HEK293 (cell line): ENCODE results near the gene ZFYVE21.
"Not testable (repeated sequence)": the region's sequence is repeated elsewhere in the genome, so short reads cannot be mapped to it uniquely, and the experiment has no call there.

ENCODE experiments used
- CTCF ChIA-PET: fragments of 350-600 bp; formaldehyde crosslinking; extraction: SDS; loops from one replicate; lab custom pipeline; 2021; ENCODE audit warnings: antibody characterized with exemption; lab: Yijun Ruan, JAX
- POLR2A ChIA-PET: fragments of 300-600 bp; formaldehyde crosslinking; extraction: SDS; loops from one replicate; lab custom pipeline; 2020; ENCODE audit warnings: antibody characterized with exemption, inconsistent platforms; lab: Yijun Ruan, JAX
- H3K27ac ChIP-seq: fragments of 200-500 bp; sonication (Bioruptor generic); 2 replicates; pipeline ENCODE4 v1.5.1; 2014; ENCODE audit warnings: low read depth, low read length, control low read depth, inconsistent platforms; ENCODE audit errors: extremely low read depth
- H3K36me3 ChIP-seq, 2 experiments: fragments of 200-500 bp in 1 of 2; sonication (Bioruptor generic) in 1 of 2; 1 replicate in 1 of 2; 2 replicates in 1 of 2; pipeline ENCODE4 v1.5.1; 2014 to 2017; ENCODE audit warnings: inconsistent platforms in 2 of 2, low read length in 2 of 2; ENCODE audit not compliant: control insufficient read depth in 2 of 2, insufficient read depth in 1 of 2
- H3K4me1 ChIP-seq: fragments of 200-500 bp; sonication (Bioruptor generic); 2 replicates; pipeline ENCODE4 v1.5.1; 2014; ENCODE audit warnings: mild to moderate bottlenecking, low read length, inconsistent platforms; ENCODE audit not compliant: control insufficient read depth, insufficient read depth
- H3K4me3 ChIP-seq: 2 replicates; pipeline ENCODE4 v1.5.1; 2011; ENCODE audit warnings: low read depth, mild to moderate bottlenecking, control low read depth, low read length, moderate library complexity
- H3K9me3 ChIP-seq: fragments of 200-500 bp; sonication (Bioruptor generic); 2 replicates; pipeline ENCODE4 v1.5.1; 2014; ENCODE audit warnings: low read depth, low read length, inconsistent platforms; ENCODE audit not compliant: control insufficient read depth, insufficient read depth
- GLIS1 ChIP-seq: fragments of 450-650 bp; formaldehyde crosslinking; IDR thresholded peaks from 2 replicates; pipeline ENCODE4 v1.5.1; 2016; ENCODE audit warnings: missing biosample characterization, missing genetic modification characterization
- GLIS2 ChIP-seq: fragments of 450-650 bp; formaldehyde crosslinking; IDR thresholded peaks from 2 replicates; pipeline ENCODE4 v1.5.1; 2016; ENCODE audit warnings: missing biosample characterization, missing genetic modification characterization
- HOXA7 ChIP-seq: sonication (generic); formaldehyde crosslinking; IDR thresholded peaks from 2 replicates; pipeline ENCODE4 v1.8.1; 2022; ENCODE audit warnings: missing genetic modification reagents, borderline replicate concordance
- KLF1 ChIP-seq: fragments of 450-650 bp; formaldehyde crosslinking; IDR thresholded peaks from 2 replicates; pipeline ENCODE4 v1.5.1; 2016; ENCODE audit warnings: missing biosample characterization, missing genetic modification characterization
- SCRT2 ChIP-seq: fragments of 450-650 bp; formaldehyde crosslinking; IDR thresholded peaks from 2 replicates; pipeline ENCODE4 v1.5.1; 2016; ENCODE audit warnings: missing biosample characterization, missing genetic modification characterization
- SP2 ChIP-seq: fragments of 450-650 bp; formaldehyde crosslinking; IDR thresholded peaks from 2 replicates; pipeline ENCODE4 v1.5.1; 2016; ENCODE audit warnings: missing biosample characterization, missing genetic modification characterization
- ZBTB8A ChIP-seq: fragments of 450-650 bp; formaldehyde crosslinking; IDR thresholded peaks from 2 replicates; pipeline ENCODE4 v1.5.1; 2016; ENCODE audit warnings: missing biosample characterization, missing genetic modification characterization
- ZNF2 ChIP-seq: fragments of 450-650 bp; formaldehyde crosslinking; IDR thresholded peaks from 2 replicates; pipeline ENCODE4 v1.5.1; 2016; ENCODE audit warnings: missing biosample characterization, missing genetic modification characterization
- ZNF248 ChIP-seq: fragments of 450-650 bp; formaldehyde crosslinking; IDR thresholded peaks from 2 replicates; pipeline ENCODE4 v1.5.1; 2017; ENCODE audit warnings: missing biosample characterization, missing genetic modification characterization
- ZNF292 ChIP-seq: fragments of 450-650 bp; formaldehyde crosslinking; IDR thresholded peaks from 2 replicates; pipeline ENCODE4 v1.5.1; 2016; ENCODE audit warnings: low read depth, missing biosample characterization, missing genetic modification characterization, borderline replicate concordance
- ZNF311 ChIP-seq: fragments of 450-650 bp; formaldehyde crosslinking; IDR thresholded peaks from 2 replicates; pipeline ENCODE4 v1.5.1; 2017; ENCODE audit warnings: missing biosample characterization, missing genetic modification characterization, borderline replicate concordance
- ZNF404 ChIP-seq: fragments of 450-650 bp; formaldehyde crosslinking; IDR thresholded peaks from 2 replicates; pipeline ENCODE4 v1.5.1; 2017; ENCODE audit warnings: missing biosample characterization, missing genetic modification characterization
- ZNF48 ChIP-seq: fragments of 450-650 bp; formaldehyde crosslinking; IDR thresholded peaks from 2 replicates; pipeline ENCODE4 v1.5.1; 2016; ENCODE audit warnings: missing biosample characterization, missing genetic modification characterization
- ZNF544 ChIP-seq: fragments of 450-650 bp; formaldehyde crosslinking; IDR thresholded peaks from 2 replicates; pipeline ENCODE4 v1.5.0; 2017; ENCODE audit warnings: missing biosample characterization, missing genetic modification characterization
- ZNF555 ChIP-seq: fragments of 450-650 bp; formaldehyde crosslinking; conservative IDR thresholded peaks from 2 replicates; pipeline ENCODE4 v1.5.1; 2017; ENCODE audit warnings: missing biosample characterization, mild to moderate bottlenecking, missing genetic modification characterization, inconsistent platforms
- ZNF561 ChIP-seq: fragments of 450-650 bp; IDR thresholded peaks from 2 replicates; pipeline ENCODE4 v1.5.1; 2018; ENCODE audit warnings: missing biosample characterization, missing genetic modification characterization, borderline replicate concordance
- ZNF600 ChIP-seq: fragments of 450-650 bp; formaldehyde crosslinking; IDR thresholded peaks from 2 replicates; pipeline ENCODE4 v1.5.1; 2016; ENCODE audit warnings: missing biosample characterization, missing genetic modification characterization
- ZNF629 ChIP-seq: fragments of 450-650 bp; formaldehyde crosslinking; IDR thresholded peaks from 2 replicates; pipeline ENCODE4 v1.5.1; 2017; ENCODE audit warnings: missing biosample characterization, missing genetic modification characterization
- ZNF654 ChIP-seq: fragments of 450-650 bp; formaldehyde crosslinking; IDR thresholded peaks from 2 replicates; pipeline ENCODE4 v1.5.1; 2016; ENCODE audit warnings: low read depth, missing biosample characterization, missing genetic modification characterization
- ZNF777 ChIP-seq: fragments of 450-650 bp; formaldehyde crosslinking; IDR thresholded peaks from 2 replicates; pipeline ENCODE4 v1.5.1; 2017; ENCODE audit warnings: missing biosample characterization, missing genetic modification characterization, borderline replicate concordance
- TF ChIP-seq, protein P1 (sequence below): fragments of 450-650 bp; formaldehyde crosslinking; IDR thresholded peaks from 2 replicates; pipeline ENCODE4 v1.5.1; 2016; ENCODE audit warnings: missing biosample characterization, missing genetic modification characterization
- TF ChIP-seq, protein P2 (sequence below): fragments of 450-650 bp; formaldehyde crosslinking; IDR thresholded peaks from 2 replicates; pipeline ENCODE4 v1.5.1; 2017; ENCODE audit warnings: missing biosample characterization, missing genetic modification characterization
- TF ChIP-seq, protein P3 (sequence below): sonication (generic); formaldehyde crosslinking; IDR thresholded peaks from 2 replicates; pipeline ENCODE4 v1.8.1; 2022; ENCODE audit warnings: mild to moderate bottlenecking, moderate library complexity, missing genetic modification reagents
- TF ChIP-seq, protein P4 (sequence below): fragments of 450-650 bp; formaldehyde crosslinking; optimal IDR thresholded peaks from 2 replicates; pipeline ENCODE3; 2016; ENCODE audit warnings: missing biosample characterization, mild to moderate bottlenecking, missing genetic modification characterization

Gene ZFYVE21

DNA sequence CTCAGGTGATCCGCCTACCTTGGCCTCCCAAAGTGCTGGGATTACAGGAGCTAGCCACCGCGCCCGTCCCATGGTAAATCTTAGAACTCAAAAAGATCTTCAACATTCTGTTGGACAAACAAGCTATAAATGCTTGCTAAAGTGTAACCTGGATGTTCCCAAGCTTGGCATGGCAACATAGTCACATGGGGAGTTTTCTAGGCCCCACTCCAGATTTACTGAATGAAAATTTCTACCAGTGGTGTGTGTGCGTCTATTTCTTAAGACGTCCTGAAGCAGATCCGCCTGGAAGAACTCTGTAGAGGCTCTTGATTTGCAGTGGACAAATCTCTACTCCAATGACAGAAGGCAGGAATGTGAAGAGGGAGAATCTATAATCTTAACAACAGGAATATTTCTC lies 59.9 kb downstream of the ZFYVE21 start:
- Histone ChIP-seq H3K9me3 (no peaks in the 10 kb centered on the region), H3K4me1 (no peaks in the 10 kb centered on the region), H3K4me3 (no peak overlapping the region), H3K27ac (no peak overlapping the region), H3K36me3 (peaks cover 12 to 16% of the 10 kb centered on the region in 2 experiments; a peak in 2 of 3 replicates)
- TF ChIP-seq ZNF629 (tag by site-specific recombination) = no peak
- TF ChIP-seq, protein P1, sequence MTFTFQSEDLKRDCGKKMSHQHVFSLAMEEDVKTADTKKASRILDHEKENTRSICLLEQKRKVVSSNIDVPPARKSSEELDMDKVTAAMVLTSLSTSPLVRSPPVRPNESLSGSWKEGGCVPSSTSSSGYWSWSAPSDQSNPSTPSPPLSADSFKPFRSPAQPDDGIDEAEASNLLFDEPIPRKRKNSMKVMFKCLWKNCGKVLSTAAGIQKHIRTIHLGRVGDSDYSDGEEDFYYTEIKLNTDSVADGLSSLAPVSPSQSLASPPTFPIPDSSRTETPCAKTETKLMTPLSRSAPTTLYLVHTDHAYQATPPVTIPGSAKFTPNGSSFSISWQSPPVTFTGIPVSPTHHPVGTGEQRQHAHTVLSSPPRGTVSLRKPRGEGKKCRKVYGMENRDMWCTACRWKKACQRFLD = no peak
- no peak for TF ChIP-seq SP2 (tag by site-specific recombination)
- no peak for TF ChIP-seq ZBTB8A
- TF ChIP-seq ZNF654 (tag by site-specific recombination) = no peak
- TF ChIP-seq ZNF555 (tag by site-specific recombination) = no peak
- no peak for TF ChIP-seq ZNF311 (tag by site-specific recombination)
- TF ChIP-seq, protein P2, sequence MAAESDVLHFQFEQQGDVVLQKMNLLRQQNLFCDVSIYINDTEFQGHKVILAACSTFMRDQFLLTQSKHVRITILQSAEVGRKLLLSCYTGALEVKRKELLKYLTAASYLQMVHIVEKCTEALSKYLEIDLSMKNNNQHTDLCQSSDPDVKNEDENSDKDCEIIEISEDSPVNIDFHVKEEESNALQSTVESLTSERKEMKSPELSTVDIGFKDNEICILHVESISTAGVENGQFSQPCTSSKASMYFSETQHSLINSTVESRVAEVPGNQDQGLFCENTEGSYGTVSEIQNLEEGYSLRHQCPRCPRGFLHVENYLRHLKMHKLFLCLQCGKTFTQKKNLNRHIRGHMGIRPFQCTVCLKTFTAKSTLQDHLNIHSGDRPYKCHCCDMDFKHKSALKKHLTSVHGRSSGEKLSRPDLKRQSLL = no peak
- no peak for TF ChIP-seq ZNF600 (tag by site-specific recombination)
- no peak for TF ChIP-seq SCRT2 (tag by site-specific recombination)
- no peak for TF ChIP-seq ZNF544 (tag by site-specific recombination)
- ChIA-PET POLR2A (no interaction called here), CTCF (interaction anchor here (0.6 kb wide), 1 partner anchor 538 kb away, joined by 3 read pairs; no protein-coding TSS in a partner anchor)

DNA sequence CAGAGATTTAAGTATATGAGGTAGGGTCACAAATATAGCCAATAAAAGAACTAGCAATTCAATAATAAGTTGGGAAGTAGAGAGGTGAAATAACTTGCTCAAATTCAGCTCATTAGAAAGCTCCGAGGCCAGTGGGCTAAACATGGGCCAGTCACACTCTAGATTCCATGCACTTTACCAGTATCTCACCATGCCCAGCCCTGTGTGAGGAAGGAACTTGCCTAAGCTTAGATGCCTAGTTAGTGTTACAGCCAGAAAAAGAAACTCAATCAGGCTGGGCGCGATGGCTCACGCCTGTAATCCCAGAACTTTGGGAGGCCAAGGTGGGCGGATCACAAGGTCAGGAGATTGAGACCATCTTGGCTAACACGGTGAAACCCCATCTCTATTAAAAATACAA lies 60.7 kb downstream of the ZFYVE21 start:
- H3K9me3 ChIP-seq, POLR2A ChIA-PET, H3K4me3 ChIP-seq, CTCF ChIA-PET, H3K27ac ChIP-seq, H3K4me1 ChIP-seq: not testable (repeated sequence)
- peaks cover 12% of the 10 kb centered on the region in 2 experiments; a peak in 2 of 3 replicates for H3K36me3 ChIP-seq

DNA sequence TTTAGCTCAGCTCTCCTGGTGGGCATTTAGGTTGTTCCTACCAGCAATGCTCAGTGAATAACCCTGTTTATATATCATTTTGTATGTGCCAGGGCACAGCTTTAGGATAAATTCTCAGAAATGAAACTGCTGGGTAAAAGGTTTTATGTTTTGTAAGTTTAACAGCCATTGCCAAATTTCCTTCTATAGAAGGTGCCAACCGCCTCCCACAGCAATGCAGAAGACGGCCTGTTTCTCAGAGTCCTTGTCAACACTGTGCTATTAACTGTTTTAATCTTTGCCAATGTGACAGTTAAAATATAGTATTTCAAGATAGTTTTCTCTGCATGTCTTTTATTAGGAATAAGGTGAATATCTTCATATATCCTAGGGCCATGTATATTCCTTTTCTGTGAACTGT lies 66.8 kb downstream of the ZFYVE21 start:
- H3K4me1 ChIP-seq = no peaks in the 10 kb centered on the region
- ChIA-PET CTCF (no interaction called here), POLR2A (no interaction called here)
- no peak overlapping the region for H3K4me3 ChIP-seq
- no peaks in the 10 kb centered on the region for H3K9me3 ChIP-seq
- no peak overlapping the region for H3K27ac ChIP-seq
- H3K36me3 ChIP-seq = peaks cover 7 to 22% of the 10 kb centered on the region in 2 experiments; a peak in 2 of 3 replicates
- TF ChIP-seq ZNF404 (no peak), ZNF561 (tag by site-specific recombination) (no peak), ZNF248 (tag by site-specific recombination) (no peak), ZNF292 (tag by site-specific recombination) (no peak), HOXA7 (no peak), SP2 (tag by site-specific recombination) (no peak), ZNF2 (tag by site-specific recombination) (no peak), ZNF777 (tag by site-specific recombination) (no peak), KLF1 (tag by site-specific recombination) (no peak), ZNF48 (tag by site-specific recombination) (no peak), GLIS2 (no peak), GLIS1 (no peak)
- TF ChIP-seq, protein P2 = no peak
- TF ChIP-seq, protein P1 = no peak
- TF ChIP-seq, protein P3, sequence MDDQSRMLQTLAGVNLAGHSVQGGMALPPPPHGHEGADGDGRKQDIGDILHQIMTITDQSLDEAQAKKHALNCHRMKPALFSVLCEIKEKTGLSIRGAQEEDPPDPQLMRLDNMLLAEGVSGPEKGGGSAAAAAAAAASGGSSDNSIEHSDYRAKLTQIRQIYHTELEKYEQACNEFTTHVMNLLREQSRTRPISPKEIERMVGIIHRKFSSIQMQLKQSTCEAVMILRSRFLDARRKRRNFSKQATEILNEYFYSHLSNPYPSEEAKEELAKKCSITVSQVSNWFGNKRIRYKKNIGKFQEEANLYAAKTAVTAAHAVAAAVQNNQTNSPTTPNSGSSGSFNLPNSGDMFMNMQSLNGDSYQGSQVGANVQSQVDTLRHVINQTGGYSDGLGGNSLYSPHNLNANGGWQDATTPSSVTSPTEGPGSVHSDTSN (CRISPR knock-in tag) = no peak
- TF ChIP-seq, protein P4, sequence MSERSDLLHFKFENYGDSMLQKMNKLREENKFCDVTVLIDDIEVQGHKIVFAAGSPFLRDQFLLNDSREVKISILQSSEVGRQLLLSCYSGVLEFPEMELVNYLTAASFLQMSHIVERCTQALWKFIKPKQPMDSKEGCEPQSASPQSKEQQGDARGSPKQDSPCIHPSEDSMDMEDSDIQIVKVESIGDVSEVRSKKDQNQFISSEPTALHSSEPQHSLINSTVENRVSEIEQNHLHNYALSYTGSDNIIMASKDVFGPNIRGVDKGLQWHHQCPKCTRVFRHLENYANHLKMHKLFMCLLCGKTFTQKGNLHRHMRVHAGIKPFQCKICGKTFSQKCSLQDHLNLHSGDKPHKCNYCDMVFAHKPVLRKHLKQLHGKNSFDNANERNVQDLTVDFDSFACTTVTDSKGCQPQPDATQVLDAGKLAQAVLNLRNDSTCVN (tag by site-specific recombination) = no peak
